GM19455 (cell line): ENCODE results near the gene NOVA1.
"Not testable (repeated sequence)": the region's sequence is repeated elsewhere in the genome, so short reads cannot be mapped to it uniquely, and the experiment has no call there.

ENCODE experiments used
- ATAC-seq: cut with Tn5 transposase; IDR thresholded peaks from one replicate; pipeline ENCODE4 v1.9.1; 2021; ENCODE audit not compliant: unreplicated experiment

The NOVA1 gene, protein sequence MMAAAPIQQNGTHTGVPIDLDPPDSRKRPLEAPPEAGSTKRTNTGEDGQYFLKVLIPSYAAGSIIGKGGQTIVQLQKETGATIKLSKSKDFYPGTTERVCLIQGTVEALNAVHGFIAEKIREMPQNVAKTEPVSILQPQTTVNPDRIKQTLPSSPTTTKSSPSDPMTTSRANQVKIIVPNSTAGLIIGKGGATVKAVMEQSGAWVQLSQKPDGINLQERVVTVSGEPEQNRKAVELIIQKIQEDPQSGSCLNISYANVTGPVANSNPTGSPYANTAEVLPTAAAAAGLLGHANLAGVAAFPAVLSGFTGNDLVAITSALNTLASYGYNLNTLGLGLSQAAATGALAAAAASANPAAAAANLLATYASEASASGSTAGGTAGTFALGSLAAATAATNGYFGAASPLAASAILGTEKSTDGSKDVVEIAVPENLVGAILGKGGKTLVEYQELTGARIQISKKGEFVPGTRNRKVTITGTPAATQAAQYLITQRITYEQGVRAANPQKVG

DNA sequence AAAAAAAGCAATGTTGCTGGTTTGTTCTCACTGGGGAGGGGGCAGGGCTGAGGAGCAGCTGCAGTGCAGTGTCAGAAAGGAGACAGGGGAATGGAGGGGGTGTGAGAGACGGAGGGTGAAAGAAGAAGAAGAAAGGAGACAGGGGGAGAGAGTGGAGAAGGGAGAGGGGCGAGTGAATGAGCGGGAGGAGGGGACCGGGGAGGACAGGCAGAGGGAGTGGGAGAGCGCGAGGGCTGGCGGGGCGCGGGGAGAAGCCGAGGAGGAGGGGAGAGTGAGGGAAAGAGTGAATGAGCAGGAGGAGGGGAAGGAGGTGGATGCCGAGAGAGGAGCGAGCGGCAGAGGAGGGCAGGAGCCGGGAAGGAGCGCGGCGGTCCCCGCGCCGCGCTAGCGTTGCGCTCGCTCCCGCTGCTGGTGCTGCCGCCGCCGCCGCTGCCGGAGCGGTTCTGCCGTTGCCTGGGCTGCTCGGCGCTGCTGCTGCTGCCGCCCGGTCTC is at the start of gene NOVA1:
Gene NOVA1 (minus strand): TSS at position 445 of the 492 bp plus-strand sequence. CDS start 597 bp downstream, outside the sequence.
- no peak for ATAC-seq

DNA sequence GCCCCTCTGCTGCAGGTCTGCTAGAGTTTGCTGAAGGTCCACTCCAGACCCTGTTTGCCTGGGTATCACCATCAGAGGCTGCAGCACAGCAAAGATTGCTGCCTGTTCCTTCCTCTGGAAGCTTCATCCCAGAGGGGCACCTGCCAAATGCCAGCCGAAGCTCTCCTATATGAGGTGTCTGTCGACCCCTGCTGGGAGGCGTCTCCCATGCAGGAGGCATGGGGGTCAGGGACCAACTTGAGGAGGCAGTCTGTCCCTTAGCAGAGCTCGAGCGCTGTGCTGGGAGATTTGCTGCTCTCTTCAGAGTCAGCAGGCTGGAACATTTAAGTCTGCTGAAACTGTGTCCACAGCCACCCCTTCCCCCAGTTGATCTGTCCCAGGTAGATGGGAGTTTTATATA is 47.2 kb upstream of the NOVA1 start:
- not testable (repeated sequence) for ATAC-seq

DNA sequence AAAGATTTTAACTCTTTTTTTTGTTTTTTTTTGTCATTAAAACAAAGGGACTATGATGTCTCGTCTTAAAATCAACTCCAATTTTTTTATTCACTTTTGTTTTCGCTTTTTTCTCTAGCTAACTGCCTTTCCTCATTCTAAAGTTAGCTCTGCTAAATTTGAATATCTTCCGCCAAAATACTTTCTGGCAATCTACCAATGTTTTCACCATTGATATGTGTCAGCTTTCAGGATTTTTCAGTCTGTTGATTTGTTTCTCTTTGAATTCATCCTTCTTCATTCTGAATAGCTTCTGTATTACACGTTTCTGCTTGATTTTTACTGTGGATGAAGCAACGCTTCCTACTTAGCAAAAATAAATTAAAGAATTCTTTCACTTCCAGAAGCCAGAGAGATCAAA is 38.7 kb upstream of the NOVA1 start:
- ATAC-seq = no peak

DNA sequence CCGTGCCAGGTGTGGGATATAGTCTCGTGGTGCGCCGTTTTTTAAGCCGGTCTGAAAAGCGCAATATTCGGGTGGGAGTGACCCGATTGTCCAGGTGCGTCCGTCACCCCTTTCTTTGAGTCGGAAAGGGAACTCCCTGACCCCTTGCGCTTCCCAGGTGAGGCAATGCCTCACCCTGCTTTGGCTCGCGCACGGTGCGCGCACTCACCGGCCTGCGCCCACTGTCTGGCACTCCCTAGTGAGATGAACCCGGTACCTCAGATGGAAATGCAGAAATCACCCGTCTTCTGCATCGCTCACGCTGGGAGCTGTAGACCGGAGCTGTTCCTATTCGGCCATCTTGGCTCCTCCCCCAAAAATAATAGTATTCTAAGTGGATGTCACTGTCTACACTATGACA is 37.1 kb upstream of the NOVA1 start:
- ATAC-seq = not testable (repeated sequence)

DNA sequence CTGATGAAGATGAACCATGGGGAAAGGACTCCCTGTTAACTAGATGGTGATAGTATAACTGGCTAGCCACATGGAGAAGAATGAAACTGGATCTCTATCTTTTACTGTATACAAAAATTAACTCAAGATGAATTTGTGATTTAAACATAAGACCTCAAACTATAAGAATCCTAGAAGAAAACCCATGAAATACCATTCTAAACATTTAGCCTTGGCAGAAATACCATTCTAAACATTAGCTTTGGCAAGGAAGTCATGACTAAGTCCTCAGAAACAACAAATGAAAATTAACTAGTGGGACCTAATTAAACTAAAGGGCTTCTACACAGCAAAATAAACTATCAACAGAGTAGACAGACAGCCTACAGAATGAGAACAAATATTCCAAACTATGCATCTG is 28.4 kb upstream of the NOVA1 start:
- no peak for ATAC-seq

DNA sequence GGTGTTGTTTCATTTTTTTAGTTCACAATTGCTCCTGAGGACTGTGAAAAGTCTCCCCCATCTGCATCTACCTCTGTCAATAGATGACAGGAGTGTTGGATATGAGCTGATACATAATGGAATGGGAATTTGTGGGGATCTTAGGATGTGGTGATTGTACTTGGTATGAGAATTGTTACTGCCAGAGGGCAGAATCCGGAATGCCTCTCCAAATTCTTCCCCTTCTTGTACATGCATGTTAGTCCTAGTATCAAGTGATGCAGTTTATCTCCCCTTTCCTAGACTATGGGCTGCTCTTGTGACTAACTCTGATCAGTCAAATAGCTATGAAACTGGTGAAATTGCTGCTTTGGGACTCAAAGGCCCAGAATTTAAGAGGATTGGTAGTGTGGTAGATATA is 24.8 kb upstream of the NOVA1 start:
- no peak for ATAC-seq

DNA sequence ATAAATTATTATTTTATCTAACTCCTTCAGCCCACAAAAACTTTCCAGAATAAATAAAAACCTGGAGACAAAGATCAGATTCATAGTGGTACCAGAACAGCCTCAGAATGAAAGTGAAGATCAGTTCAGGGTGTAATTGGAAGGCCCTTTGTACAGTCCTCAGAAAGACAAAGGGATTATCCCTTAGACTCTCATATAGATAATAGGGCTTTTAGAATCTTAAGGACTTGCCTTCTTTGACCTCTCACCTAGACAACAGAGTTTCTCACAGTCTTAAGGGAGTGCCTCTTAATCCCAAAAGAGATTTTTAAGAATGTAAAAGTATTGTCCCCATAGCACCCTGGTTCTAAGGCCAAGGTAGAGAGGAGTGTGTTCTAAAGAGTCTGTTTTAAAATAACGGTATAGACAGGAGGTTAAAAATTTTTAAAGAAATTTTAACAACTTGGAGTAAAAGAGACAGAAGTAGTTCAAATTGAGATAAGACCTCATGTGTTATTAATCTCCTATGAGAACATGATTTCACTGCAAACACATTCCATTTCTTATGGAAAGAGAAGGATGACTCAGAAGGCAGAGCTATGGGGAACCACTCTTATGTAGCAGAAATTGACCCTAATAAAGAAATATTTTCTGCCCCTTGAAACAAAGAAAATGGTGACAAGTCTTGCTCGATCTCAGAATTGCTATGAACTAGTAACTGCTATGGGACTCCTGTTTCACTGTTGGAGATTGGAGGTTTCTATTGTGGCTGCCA is 24.2 kb upstream of the NOVA1 start:
- ATAC-seq = no peak

DNA sequence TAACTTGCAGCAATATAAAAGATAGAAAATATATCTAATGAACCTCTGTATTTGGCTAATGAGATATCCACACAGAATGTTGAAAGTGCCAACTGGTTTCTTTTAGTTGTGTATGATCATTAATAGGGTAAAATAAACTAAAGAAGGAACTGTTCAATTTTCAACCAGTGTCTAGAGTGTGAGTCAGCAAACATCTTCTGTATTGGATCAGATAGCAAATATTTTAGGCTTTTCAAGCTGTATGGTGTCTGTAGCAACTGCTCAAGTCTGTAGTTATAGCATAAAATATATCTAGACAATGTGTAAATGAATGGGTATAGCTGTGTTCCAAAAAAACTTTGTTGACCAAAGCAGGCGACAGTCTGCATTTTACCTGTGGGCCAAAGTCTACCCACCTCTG is 23.5 kb upstream of the NOVA1 start:
- ATAC-seq = no peak

DNA sequence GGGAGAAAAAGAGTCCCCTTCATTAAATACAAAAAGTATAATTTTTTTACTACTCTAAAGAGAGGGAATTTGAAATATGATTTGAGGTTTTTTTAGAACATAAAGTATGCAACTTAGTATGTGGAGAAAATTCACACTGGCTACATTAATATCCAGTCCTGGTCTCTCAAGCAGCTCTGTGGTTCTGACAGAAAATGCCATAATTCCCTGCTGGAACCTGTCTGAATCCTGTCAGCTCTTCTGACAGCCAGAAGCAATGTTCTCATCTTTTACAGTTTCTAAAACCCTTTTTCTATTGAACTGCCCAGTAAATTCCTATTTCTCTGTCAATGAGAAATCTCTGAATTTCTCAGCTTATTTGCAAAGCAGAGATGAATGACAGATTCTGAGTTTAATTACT is 13.4 kb upstream of the NOVA1 start:
- ATAC-seq = no peak

DNA sequence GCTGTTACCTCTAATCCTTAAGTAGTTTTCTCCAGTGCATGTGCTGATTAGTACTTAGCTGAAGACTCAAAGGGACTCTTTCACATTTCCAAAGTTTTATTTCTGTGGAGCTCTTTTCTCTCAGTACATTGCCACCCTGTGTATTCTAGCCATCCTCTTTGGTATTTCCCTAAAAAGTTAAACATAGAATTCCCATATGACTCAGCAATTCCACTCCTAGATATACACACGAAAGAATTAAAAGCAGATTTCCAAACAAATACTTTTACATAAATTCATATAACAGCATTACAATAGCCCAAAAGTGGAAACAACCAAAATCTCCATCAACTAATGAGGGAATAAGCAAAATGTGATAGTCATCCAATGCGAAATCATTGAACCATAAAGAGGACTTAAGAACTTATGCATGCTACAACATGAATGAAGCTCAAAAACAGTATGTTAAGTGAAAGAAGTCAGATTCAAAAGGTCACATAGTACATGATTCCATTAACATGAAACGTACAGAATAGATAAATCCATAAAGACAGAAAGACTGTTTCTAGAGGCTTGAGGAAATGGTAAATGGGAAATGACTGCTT is 9.0 kb upstream of the NOVA1 start:
- ATAC-seq = no peak

DNA sequence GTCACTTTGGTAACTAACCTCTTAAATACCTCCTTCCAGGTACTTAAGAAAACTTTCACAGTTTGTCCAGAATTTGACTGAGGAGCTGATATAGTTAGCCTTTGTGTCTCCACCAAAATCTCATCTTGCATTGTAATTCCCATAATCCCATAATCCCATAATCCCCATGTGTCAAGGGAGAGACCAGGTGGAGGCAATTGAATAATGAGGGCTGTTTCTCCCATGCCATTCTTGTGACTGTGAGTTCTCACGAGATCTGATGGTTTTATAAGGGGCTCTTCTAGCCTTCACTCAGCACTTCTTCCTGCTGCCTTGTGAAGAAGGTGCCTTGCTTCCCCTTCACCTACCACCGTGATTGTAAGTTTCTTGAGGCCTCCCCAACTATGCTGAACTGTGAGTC is 7.8 kb upstream of the NOVA1 start:
- ATAC-seq = no peak

DNA sequence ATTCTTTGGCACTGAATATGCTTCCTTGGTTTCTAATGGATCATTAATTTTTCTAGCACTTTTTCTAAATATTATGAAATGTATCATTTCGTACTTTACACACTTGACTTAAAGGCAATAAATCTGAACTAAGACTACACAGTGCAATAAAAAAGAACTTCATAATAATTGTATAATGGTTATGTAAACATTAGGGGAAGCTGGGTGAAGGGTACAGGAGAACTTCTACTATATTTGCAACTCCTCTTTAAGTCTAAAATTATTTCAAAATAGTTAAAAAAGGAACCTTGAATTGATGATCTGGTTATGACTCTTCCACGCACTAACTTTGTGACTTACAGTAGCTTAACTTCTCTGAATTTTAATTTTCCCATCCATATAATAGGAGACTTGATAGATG is 5.1 kb upstream of the NOVA1 start:
- no peak for ATAC-seq

DNA sequence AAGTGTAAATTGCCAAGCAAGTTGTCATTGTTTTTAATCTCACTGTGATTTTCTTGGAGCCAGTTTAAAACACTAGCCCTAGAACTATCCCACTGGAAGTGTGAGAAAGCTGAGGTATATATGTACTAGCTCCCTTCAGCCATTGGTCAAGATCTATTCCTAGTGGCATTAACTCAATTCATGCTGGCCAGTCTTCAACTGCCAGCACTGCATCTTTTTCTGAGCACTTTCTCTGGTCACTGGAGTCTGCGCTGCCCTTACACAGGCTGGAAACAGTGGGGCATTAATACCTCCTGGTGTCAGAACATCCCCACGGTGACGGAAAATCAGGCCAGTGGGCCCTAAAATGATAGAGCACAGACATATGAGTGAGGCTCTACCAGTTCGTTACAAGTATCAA is 4.0 kb upstream of the NOVA1 start:
- no peak for ATAC-seq

DNA sequence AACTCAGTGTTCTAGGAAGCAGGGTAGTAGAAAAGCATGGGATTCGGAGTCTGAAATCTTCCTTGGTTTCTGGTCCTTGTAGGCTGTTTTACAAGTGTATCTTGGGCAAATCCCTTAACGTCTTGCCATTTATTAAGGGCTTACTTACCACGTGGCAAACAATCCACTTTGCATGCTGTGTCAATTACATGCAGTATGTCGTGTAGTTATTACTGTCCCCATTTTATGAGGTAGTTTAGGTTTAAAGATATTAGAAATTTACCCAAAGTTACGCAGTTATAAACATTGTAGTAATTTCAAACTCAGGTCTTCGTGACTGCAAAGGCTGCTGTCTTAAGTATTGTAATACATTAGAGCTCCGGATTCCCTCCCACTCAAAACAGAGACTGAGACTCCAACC is 1.5 kb upstream of the NOVA1 start:
- no peak for ATAC-seq

DNA sequence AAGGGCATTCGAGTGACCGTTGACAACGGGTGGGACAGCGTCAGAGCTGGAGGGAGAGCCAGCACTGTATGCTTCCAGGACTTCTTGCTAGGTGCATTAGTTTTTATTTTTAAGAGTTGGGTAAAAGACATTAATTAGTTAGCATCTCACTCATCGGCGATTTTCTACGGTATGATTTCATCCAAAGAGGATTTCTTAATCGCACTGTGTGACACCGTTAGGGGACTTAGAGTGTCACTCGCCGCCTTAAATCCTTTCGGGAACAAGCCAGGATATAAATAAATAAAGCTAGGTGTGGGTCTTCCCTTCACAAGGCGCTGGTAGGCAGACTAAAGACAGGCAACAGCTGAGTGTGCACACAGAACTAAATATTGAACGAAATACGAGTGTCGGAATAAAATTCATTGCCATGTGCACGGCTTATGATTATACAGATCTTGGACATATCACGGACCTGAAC is 869 bp upstream of the NOVA1 start:
- no peak for ATAC-seq

DNA sequence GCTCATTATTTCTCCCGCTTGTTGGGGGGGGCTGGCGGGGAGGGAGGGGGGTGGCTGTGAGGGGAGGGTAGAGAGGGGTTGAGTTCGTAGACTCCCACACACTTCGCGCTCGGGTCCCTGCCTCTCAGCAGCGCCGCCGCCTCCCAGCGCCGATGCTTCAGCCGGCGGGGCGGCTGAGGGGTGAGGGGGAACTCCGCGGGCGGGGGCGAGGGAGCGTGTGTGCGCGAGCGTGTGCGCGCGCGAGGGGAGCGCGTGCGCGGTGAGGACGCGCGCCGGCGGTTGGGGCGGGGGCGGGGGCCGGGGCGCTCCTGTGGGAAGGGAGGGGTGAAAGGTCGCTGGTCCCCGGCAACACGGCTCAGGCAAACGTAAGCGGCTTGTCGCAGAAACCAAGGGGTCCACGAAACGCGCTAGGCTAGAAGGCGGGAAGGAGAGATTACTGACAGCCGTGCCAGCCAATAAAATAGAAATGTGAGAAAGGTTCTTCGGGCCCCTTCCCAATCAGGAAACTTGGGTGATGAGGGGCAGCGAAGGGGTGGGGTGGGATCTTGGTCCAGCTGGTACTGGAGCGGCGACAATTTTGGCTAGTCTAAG is 343 bp upstream of the NOVA1 start:
- no peak for ATAC-seq

DNA sequence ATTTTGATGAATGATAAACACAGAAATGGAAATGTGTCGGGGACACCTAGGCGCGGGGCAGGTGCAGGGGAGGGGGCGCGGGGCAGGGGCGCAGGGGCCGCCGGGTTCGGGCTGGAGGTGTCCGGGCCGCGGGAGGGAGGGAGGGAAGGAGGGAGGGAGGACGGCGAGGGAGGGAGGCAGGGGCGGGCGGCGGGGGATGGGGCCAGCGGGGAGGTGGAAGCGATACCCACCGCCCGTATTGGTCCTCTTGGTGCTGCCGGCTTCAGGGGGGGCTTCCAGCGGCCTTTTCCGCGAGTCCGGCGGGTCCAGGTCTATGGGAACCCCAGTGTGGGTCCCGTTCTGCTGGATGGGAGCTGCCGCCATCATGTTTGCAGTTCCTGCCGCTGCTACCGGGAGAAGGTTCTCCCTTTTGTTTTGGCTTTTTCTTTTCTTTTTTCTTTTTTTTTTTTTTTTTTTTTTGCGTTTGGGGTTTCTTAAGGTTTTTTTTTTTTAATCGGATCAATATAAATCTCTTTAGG is 703 bp downstream of the NOVA1 start:
- ATAC-seq = no peak

DNA sequence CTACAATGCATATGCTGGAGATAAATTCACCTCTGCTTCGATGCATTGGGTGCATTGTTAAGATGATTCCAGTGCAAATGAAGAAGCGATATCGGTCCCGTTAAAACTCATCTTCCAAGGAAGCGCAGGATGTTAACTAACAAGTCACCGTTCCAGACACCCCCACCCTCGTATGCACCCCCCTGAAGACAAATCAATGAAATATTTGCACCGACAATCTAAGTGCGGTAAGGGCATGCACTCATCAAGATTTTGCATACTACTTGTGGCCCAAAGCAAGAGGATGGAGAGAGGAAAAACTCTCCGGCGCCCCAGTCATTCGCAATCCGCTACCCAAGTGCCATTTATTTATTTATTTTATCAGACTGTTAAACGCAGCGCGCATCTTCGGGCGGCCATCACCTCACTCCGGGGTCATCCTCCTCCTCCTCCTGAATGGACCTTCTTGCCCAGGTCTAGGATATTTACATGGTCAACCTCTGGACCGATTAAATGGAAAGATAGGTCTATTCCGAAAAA is 1.2 kb downstream of the NOVA1 start:
- ATAC-seq = no peak

DNA sequence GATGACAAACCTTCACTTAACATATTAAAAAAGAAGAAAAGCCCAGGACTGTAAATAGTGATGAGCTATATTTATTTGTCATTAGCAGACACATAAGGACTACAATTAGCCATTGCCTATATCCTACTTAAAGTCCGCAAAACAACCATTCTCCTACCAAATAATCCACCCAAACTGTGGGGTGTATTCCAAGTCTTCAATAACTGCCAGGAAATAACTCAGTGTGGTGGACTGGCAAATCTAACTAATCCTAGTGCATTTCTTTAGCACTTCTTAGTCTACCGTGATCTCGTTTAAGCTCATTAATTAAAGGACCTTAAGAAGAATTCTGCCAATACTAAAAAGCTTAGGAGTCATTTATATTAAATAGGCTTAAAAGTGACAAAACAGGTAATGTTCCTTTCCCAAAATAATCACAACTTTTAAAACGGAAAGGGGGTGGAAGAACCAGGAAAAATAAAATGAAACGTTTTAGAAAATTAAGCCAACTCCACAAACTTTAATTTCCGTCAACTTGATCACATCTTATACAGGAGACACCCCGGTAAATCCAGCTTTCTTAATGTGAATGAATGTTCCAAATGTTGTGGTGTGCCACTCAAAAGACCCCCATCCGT is 1.8 kb downstream of the NOVA1 start:
- no peak for ATAC-seq
